ENCODE results near the gene MFAP3L. TPM values are rescaled to one million over a fixed set of nuclear protein-coding genes. Genes with fewer than 3 reads are reported as not detected.

The MFAP3L gene
- total and polyA plus RNA-seq, 12 donors = 0.94 to 5.9 (median 3.5) TPM

DNA sequence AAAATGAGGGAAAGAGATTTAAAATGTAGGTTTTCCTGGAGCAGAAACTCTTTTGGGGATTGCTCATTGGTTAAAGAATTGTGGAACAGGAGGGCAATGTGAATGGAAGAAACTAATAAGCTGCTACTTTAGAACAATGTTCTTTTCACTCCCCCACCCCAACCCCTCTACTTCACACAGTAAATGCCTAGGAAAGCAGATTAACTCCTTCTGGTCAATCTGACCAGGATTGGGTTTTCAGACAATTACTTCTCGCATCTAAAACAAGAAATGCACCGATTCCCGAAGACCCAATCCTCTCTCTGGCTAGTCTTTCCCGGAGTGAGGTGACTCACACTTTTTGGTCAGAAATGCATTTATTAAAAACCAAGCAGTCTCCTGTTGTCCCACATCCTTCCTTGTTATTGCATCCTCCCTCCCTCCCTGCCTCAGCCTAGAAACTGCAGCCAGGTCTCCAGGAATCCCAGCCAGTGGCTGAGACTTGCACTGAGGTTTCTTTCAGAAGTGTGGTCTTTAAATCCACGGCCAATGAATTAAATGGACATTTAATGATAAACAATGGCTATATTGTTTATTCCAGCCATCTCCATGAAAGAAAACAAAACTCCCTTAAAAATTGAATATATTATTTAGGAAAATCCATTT lies 21.4 kb downstream of the MFAP3L start:
- ATAC-seq (no peak), DNase-seq (no peak)
- 83% methylated on average over 5 of the region's 5 CpGs for WGBS, 2 donors
- TF ChIP-seq, protein P1, sequence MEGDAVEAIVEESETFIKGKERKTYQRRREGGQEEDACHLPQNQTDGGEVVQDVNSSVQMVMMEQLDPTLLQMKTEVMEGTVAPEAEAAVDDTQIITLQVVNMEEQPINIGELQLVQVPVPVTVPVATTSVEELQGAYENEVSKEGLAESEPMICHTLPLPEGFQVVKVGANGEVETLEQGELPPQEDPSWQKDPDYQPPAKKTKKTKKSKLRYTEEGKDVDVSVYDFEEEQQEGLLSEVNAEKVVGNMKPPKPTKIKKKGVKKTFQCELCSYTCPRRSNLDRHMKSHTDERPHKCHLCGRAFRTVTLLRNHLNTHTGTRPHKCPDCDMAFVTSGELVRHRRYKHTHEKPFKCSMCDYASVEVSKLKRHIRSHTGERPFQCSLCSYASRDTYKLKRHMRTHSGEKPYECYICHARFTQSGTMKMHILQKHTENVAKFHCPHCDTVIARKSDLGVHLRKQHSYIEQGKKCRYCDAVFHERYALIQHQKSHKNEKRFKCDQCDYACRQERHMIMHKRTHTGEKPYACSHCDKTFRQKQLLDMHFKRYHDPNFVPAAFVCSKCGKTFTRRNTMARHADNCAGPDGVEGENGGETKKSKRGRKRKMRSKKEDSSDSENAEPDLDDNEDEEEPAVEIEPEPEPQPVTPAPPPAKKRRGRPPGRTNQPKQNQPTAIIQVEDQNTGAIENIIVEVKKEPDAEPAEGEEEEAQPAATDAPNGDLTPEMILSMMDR (IDR thresholded peaks at IDR 0.05) = no peak
- no peak overlapping the region for H3K27ac ChIP-seq
- no peak overlapping the region for H3K4me3 ChIP-seq
- no peaks in the 10 kb centered on the region for H3K36me3 ChIP-seq
- peaks cover 0 to 10% (median 0%) of the 10 kb centered on the region in 9 donors for H3K4me1 ChIP-seq
- intact Hi-C loops (cut with DNase I) = no loop called here
- no peaks in the 10 kb centered on the region for H3K9me3 ChIP-seq
- H3K27me3 ChIP-seq = no peaks in the 10 kb centered on the region

DNA sequence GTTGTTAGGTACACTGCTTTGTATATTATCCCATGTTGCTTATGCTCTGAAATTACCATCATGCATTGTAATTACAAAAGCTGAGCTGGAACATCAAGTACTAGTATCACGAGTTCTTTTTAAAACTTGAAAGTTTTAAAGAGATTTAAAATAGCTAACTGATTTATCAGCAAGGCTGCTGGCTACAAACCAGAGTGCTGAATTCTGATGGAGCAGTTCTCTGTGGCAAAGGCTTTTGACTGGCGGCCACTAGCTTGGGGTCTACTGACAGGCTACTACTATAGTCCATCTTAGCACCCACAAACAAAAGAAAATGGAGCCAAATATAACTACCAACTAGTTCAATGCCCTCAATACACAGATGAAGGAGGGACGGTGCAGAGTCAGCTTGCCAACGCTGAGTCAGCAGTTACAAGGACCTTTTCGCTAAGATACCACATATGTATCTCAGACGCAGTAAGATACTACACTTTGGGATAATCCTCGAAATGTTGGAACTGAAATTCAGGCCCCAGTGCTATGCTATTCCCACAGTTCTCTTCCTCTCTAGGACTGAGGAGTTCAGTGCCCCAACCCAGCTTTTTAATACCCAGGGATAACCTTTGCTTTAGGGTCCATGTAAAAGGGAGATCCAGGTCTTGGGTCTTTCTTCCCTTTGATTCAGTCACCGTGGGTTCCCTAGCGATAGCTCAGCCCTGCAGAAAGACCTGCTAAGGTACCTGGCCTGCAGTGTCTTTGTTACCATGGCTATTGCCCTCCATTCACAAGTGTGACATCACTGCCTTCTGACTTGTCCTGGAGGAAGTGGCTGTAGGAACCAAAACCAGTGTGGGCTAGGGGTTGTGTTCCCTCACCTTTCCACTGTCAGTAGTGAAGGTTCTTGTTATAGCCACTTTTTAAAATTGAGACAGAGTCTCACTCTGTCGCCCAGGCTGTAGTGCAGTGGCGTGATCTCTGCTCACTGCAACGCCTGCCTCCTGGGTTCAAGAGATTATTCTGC lies 22.8 kb downstream of the MFAP3L start:
- 91 to 92% methylated on average over 12 of the region's 12 CpGs for WGBS, 2 donors
- Histone ChIP-seq H3K9me3 (no peaks in the 10 kb centered on the region), H3K4me3 (no peak overlapping the region), H3K27ac (no peak overlapping the region), H3K4me1 (peaks cover 0 to 10% (median 0%) of the 10 kb centered on the region in 9 donors), H3K27me3 (no peaks in the 10 kb centered on the region), H3K36me3 (no peaks in the 10 kb centered on the region)
- intact Hi-C loops (cut with DNase I) = no loop called here
- TF ChIP-seq, protein P1 (IDR thresholded peaks at IDR 0.05) = no peak
- DNase-seq (no peak), ATAC-seq (no peak)

DNA sequence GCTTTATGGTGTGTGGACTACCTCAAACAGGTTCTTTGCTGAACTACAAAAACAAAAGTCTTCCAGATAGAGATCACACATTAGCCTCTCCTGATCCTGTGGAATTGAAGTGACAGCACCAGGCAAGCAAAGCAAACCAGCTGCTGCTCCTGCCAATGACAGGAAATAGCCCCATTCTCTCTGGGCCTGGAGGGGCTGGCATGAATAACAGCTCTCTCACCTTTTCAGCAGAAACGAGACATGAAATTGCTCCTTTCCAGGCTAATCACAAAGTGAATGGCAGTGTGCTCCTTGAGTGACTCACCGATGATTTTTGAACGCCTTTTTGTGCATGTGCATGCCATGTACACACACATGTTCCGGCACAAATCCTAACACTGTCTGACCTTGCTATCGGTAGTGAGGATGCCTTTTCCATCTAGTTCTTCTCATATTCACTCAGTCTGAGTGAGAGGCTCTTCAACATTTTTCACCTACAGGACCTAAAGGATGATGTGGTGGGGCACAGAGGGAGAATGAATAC lies 24.4 kb downstream of the MFAP3L start:
- 77 to 80% methylated on average over 5 of the region's 5 CpGs for WGBS, 2 donors
- H3K4me3 ChIP-seq = no peak overlapping the region
- ATAC-seq (no peak), DNase-seq (no peak)
- TF ChIP-seq, protein P1 (IDR thresholded peaks at IDR 0.05) = no peak
- H3K9me3 ChIP-seq = no peaks in the 10 kb centered on the region
- no peaks in the 10 kb centered on the region for H3K36me3 ChIP-seq
- H3K27ac ChIP-seq = no peak overlapping the region
- H3K4me1 ChIP-seq = peaks cover 0 to 10% (median 0%) of the 10 kb centered on the region in 9 donors
- intact Hi-C loops (cut with DNase I) = no loop called here
- H3K27me3 ChIP-seq = no peaks in the 10 kb centered on the region

GRCh38 chr4:170001011-170001744 lies 25.0 kb downstream of the MFAP3L start:
- TF ChIP-seq, protein P1 (IDR thresholded peaks at IDR 0.05) = no peak
- H3K27ac ChIP-seq = no peak overlapping the region
- no peaks in the 10 kb centered on the region for H3K36me3 ChIP-seq
- intact Hi-C loops (cut with DNase I) = no loop called here
- H3K27me3 ChIP-seq = no peaks in the 10 kb centered on the region
- DNase-seq = no peak
- WGBS, 2 donors = 69 to 73% methylated on average over 3 of the region's 3 CpGs
- H3K4me3 ChIP-seq = no peak overlapping the region
- H3K4me1 ChIP-seq = peaks cover 0 to 10% (median 0%) of the 10 kb centered on the region in 9 donors
- no peak for ATAC-seq
- H3K9me3 ChIP-seq = no peaks in the 10 kb centered on the region

Data from heart right ventricle (tissue), 16 donors.